GM12875 (cell line): ENCODE data around the gene POGK.

Experiments used
- H3K4me3 ChIP-seq: one replicate; pipeline ENCODE4 v1.5.1; 2011; ENCODE audit warnings: low read depth, low read length, control low read depth
- CTCF ChIP-seq: IDR thresholded peaks from 2 replicates; pipeline ENCODE4 v1.5.1; 2011; ENCODE audit warnings: low read depth, mild to moderate bottlenecking, control low read depth, inconsistent platforms, low read length, moderate library complexity, borderline replicate concordance; ENCODE audit not compliant: insufficient read depth

POGK gene

GRCh38 chr1:166843322-166843721 is 4.0 kb downstream of the POGK start:
- no peak overlapping the region for H3K4me3 ChIP-seq
- no peak for TF ChIP-seq CTCF

GRCh38 chr1:166843769-166844596 is 4.7 kb downstream of the POGK start:
- no peak for TF ChIP-seq CTCF
- no peak overlapping the region for H3K4me3 ChIP-seq

- TF ChIP-seq CTCF, result no peak
- no peak overlapping the region for H3K4me3 ChIP-seq
Measured at GRCh38 chr1:166844791-166845190, 5.5 kb downstream of the POGK start.

- no peak overlapping the region for H3K4me3 ChIP-seq
- TF ChIP-seq CTCF, result no peak
Measured at GRCh38 chr1:166848193-166848592, 8.9 kb downstream of the POGK start.

GRCh38 chr1:166849135-166849534 is 9.9 kb downstream of the POGK start:
- no peak overlapping the region for H3K4me3 ChIP-seq
- TF ChIP-seq CTCF, result no peak

GRCh38 chr1:166852918-166853317 is 13.6 kb downstream of the POGK start:
- TF ChIP-seq CTCF, result no peak
- no peak overlapping the region for H3K4me3 ChIP-seq

- no peak overlapping the region for H3K4me3 ChIP-seq
- TF ChIP-seq CTCF, result no peak
Measured at GRCh38 chr1:166855558-166855957, 16.3 kb downstream of the POGK start.
